ENCODE measurements around the gene OR14I1.
"Not testable (repeated sequence)": the region's sequence is repeated elsewhere in the genome, so short reads cannot be mapped to it uniquely, and the experiment has no call there.

Gene OR14I1

GRCh38 chr1:248686815-248687214, 15.8 kb downstream of the OR14I1 start:
- TF ChIP-seq POLR2AphosphoS5 (IDR thresholded peaks at IDR 0.05; ENCODE audit: low read depth, low read length) (no peak), FOXP2 (optimal IDR thresholded peaks at IDR 0.05; ENCODE audit: borderline replicate concordance, extremely low read depth, extremely low read length, insufficient read depth) (no peak), REST (IDR thresholded peaks at IDR 0.05; ENCODE audit: insufficient read depth in 1 of 2, low read depth in 2 of 2, low read length in 2 of 2) (no peak), TAF1 (IDR thresholded peaks at IDR 0.05; ENCODE audit: borderline replicate concordance, insufficient read depth, low read length) (no peak), SIN3A (IDR thresholded peaks at IDR 0.05; ENCODE audit: borderline replicate concordance, insufficient read depth, low read length) (no peak)

GRCh38 chr1:248681651-248682050, 20.9 kb downstream of the OR14I1 start:
- no peak for TF ChIP-seq SIN3A (IDR thresholded peaks at IDR 0.05; ENCODE audit: borderline replicate concordance, insufficient read depth, low read length)
- TF ChIP-seq REST (IDR thresholded peaks at IDR 0.05; ENCODE audit: insufficient read depth in 1 of 2, low read depth in 2 of 2, low read length in 2 of 2), result no peak
- TF ChIP-seq FOXP2 (optimal IDR thresholded peaks at IDR 0.05; ENCODE audit: borderline replicate concordance, extremely low read depth, extremely low read length, insufficient read depth), result no peak
- TF ChIP-seq POLR2AphosphoS5 (IDR thresholded peaks at IDR 0.05; ENCODE audit: low read depth, low read length), result no peak
- no peak for TF ChIP-seq TAF1 (IDR thresholded peaks at IDR 0.05; ENCODE audit: borderline replicate concordance, insufficient read depth, low read length)

- TF ChIP-seq TAF1 (IDR thresholded peaks at IDR 0.05; ENCODE audit: borderline replicate concordance, insufficient read depth, low read length), result no peak
- TF ChIP-seq FOXP2 (optimal IDR thresholded peaks at IDR 0.05; ENCODE audit: borderline replicate concordance, extremely low read depth, extremely low read length, insufficient read depth), result no peak
- TF ChIP-seq POLR2AphosphoS5 (IDR thresholded peaks at IDR 0.05; ENCODE audit: low read depth, low read length), result no peak
- TF ChIP-seq SIN3A (IDR thresholded peaks at IDR 0.05; ENCODE audit: borderline replicate concordance, insufficient read depth, low read length), result no peak
- TF ChIP-seq REST (IDR thresholded peaks at IDR 0.05; ENCODE audit: insufficient read depth in 1 of 2, low read depth in 2 of 2, low read length in 2 of 2), result no peak
Observed at GRCh38 chr1:248670003-248670402, 32.6 kb downstream of the OR14I1 start.

GRCh38 chr1:248655354-248655753, 47.2 kb downstream of the OR14I1 start, which contains the start of gene OR2T27:
Gene OR2T27 (minus strand): TSS chr1:248655528. CDS start chr1:248650884, 4,644 bp downstream.
- TF ChIP-seq REST (IDR thresholded peaks at IDR 0.05; ENCODE audit: insufficient read depth in 1 of 2, low read depth in 2 of 2, low read length in 2 of 2); SIN3A (IDR thresholded peaks at IDR 0.05; ENCODE audit: borderline replicate concordance, insufficient read depth, low read length); FOXP2 (optimal IDR thresholded peaks at IDR 0.05; ENCODE audit: borderline replicate concordance, extremely low read depth, extremely low read length, insufficient read depth): not testable (repeated sequence)

Measured in PFSK-1 (cell line).